ENCODE data around the gene FREY1. TPM values are rescaled to one million over a fixed set of nuclear protein-coding genes. Genes with fewer than 3 reads are reported as not detected.

FREY1 gene
- total RNA-seq, 1 donor from 2014 or later: 0.53 TPM

GRCh38 chr11:45858751-45859398 lies 48.2 kb downstream of the FREY1 start:
- peak overlapping the region; percentile 80 for H3K27ac ChIP-seq
- no peaks in the 10 kb centered on the region for H3K27me3 ChIP-seq (ENCODE audit: low read depth)
- H3K9me3 ChIP-seq: no peaks in the 10 kb centered on the region
- ATAC-seq (no peak), DNase-seq (no peak)
- intact Hi-C loops (cut with DNase I): no loop called here
- no peak overlapping the region for H3K4me3 ChIP-seq
- no peak for TF ChIP-seq CTCF (IDR thresholded peaks at IDR 0.05)
- H3K36me3 ChIP-seq: peaks cover 75% of the 10 kb centered on the region
- H3K4me1 ChIP-seq: peaks cover 69% of the 10 kb centered on the region

GRCh38 chr11:45857961-45858474 lies 49.1 kb downstream of the FREY1 start:
- Histone ChIP-seq H3K36me3 (peaks cover 66% of the 10 kb centered on the region), H3K27me3 (ENCODE audit: low read depth) (no peaks in the 10 kb centered on the region), H3K9me3 (no peaks in the 10 kb centered on the region), H3K4me1 (peaks cover 78% of the 10 kb centered on the region), H3K27ac (peak overlapping the region; percentile 80), H3K4me3 (no peak overlapping the region)
- DNase-seq (peak; percentile 74), ATAC-seq (peak; percentile 88 to 91)
- intact Hi-C loops (cut with DNase I): no loop called here
- no peak for TF ChIP-seq CTCF (IDR thresholded peaks at IDR 0.05)

Other genes starting within 250 kb of the FREY1 start
- gene CHST1, start 241.6 kb downstream of the FREY1 start, total RNA-seq: 4.6 TPM
- 24.7 TPM for gene SLC35C1, start 102.1 kb downstream of the FREY1 start, total RNA-seq
- 62.3 TPM for gene CRY2, start 59.8 kb downstream of the FREY1 start, total RNA-seq
- 7.3 TPM for gene MAPK8IP1, start 21.6 kb downstream of the FREY1 start, total RNA-seq
- 22.7 TPM for gene PEX16, start 10.6 kb upstream of the FREY1 start, total RNA-seq
- gene LARGE2, start 15.4 kb upstream of the FREY1 start, total RNA-seq: 5.0 TPM
- 48.4 TPM for gene PHF21A, start 214.2 kb upstream of the FREY1 start, total RNA-seq

Data from lower lobe of right lung (tissue), 2 donors.